K562 (cell line): ENCODE data around the gene ZNF92. TPM values are rescaled to one million over a fixed set of nuclear protein-coding genes. Genes with fewer than 3 reads are reported as not detected.
A peak's percentile ranks its signal among the peaks of the same experiment; 100 is the strongest.

Source experiments
- CBFA2T3 ChIP-seq: fragments of 450-650 bp; IDR thresholded peaks from 2 replicates; pipeline ENCODE4 v1.6.1; 2017
- CREBBP ChIP-seq: IDR thresholded peaks from one replicate; pipeline ENCODE4 v1.6.1; 2012; ENCODE audit warnings: low read depth, mild to moderate bottlenecking, control low read depth, inconsistent platforms, low read length
- CSDE1 ChIP-seq, 2 experiments: fragments of 450-650 bp; IDR thresholded peaks; 2 replicates each; pipeline ENCODE4 v1.6.1; 2016; ENCODE audit warnings: mild to moderate bottlenecking in 1 of 2
- EHMT2 ChIP-seq: fragments of 450-650 bp; IDR thresholded peaks from 2 replicates; pipeline ENCODE4 v1.6.1; 2018; ENCODE audit warnings: antibody characterized with exemption
- ELF4 ChIP-seq: fragments of 450-650 bp; formaldehyde crosslinking; IDR thresholded peaks from 2 replicates; pipeline ENCODE4 v1.4.0; 2022; ENCODE audit warnings: missing genetic modification characterization
- FOXA1 ChIP-seq: fragments of 450-650 bp; IDR thresholded peaks from 2 replicates; pipeline ENCODE4 v1.6.1; 2016; ENCODE audit warnings: mild to moderate bottlenecking, borderline replicate concordance
- FOXJ2 ChIP-seq: fragments of 200-800 bp; sonication (Bioruptor generic); IDR thresholded peaks from 2 replicates; pipeline ENCODE4 v1.6.1; 2016; ENCODE audit warnings: missing genetic modification characterization, missing compliant biosample characterization
- HLTF ChIP-seq: fragments of 450-650 bp; IDR thresholded peaks from 2 replicates; pipeline ENCODE4 v1.6.1; 2016
- IFI16 ChIP-seq: fragments of 250-450 bp; sonication (Bioruptor Pico); IDR thresholded peaks from 2 replicates; pipeline ENCODE4 v2.1.2; 2022; ENCODE audit warnings: mild to moderate bottlenecking, inconsistent platforms
- KDM2B ChIP-seq: fragments of 250-450 bp; sonication (Bioruptor Pico); IDR thresholded peaks from 2 replicates; pipeline ENCODE4 v1.8.0; 2021; ENCODE audit warnings: mild to moderate bottlenecking, moderate library complexity
- NR4A1 ChIP-seq, 2 experiments: fragments of 250-450 bp in 1 of 2; fragments of 450-650 bp in 1 of 2; sonication (Bioruptor Pico) in 1 of 2; IDR thresholded peaks; 2 replicates each; pipeline versions ENCODE4 v1.4.0 to v1.6.1; 2016 to 2020; ENCODE audit warnings: mild to moderate bottlenecking in 2 of 2, missing compliant biosample characterization in 1 of 2, missing genetic modification characterization in 1 of 2, moderate library complexity in 1 of 2
- PHF8 ChIP-seq: fragments of 200-600 bp; sonication (generic); IDR thresholded peaks from 2 replicates; pipeline ENCODE4 v1.6.1; 2012; ENCODE audit warnings: mixed run types, mild to moderate bottlenecking, inconsistent platforms, low read length, moderate library complexity, borderline replicate concordance
- POLR3A ChIP-seq: IDR thresholded peaks from 2 replicates; pipeline ENCODE4 v1.6.1; 2011; ENCODE audit warnings: borderline replicate concordance, mild to moderate bottlenecking, moderate library complexity; ENCODE audit not compliant: insufficient read length, insufficient read depth; ENCODE audit errors: extremely low read depth
- RB1 ChIP-seq: fragments of 450-650 bp; IDR thresholded peaks from 2 replicates; pipeline ENCODE4 v1.6.1; 2017; ENCODE audit warnings: low read depth, mild to moderate bottlenecking
- RBBP5 ChIP-seq: fragments of 200-600 bp; sonication (generic); IDR thresholded peaks from 2 replicates; pipeline ENCODE4 v1.6.1; 2012; ENCODE audit warnings: borderline replicate concordance, mild to moderate bottlenecking, low read length, control low read depth, inconsistent platforms; ENCODE audit not compliant: insufficient read depth, poor library complexity, severe bottlenecking
- SETDB1 ChIP-seq: IDR thresholded peaks from one replicate; pipeline ENCODE4 v1.6.1; 2012; ENCODE audit warnings: low read length, control low read depth, inconsistent platforms
- SP2 ChIP-seq: IDR thresholded peaks from 2 replicates; pipeline ENCODE4 v1.6.1; 2011; ENCODE audit warnings: mild to moderate bottlenecking, low read depth, low read length, moderate library complexity; ENCODE audit not compliant: poor library complexity, severe bottlenecking; ENCODE audit errors: extremely low read depth
- TAF7 ChIP-seq: fragments of 450-650 bp; IDR thresholded peaks from 2 replicates; pipeline ENCODE4 v1.6.1; 2016; ENCODE audit warnings: missing genetic modification characterization, missing compliant biosample characterization
- TFAM ChIP-seq: fragments of 250-450 bp; sonication (Bioruptor Pico); conservative IDR thresholded peaks from 2 replicates; pipeline ENCODE4 v1.5.0; 2021; ENCODE audit warnings: mild to moderate bottlenecking, moderate library complexity
- TRIM28 ChIP-seq: fragments of 450-650 bp; IDR thresholded peaks from 2 replicates; pipeline ENCODE4 v1.6.1; 2017
- ZC3H11A ChIP-seq: IDR thresholded peaks from 2 replicates; pipeline ENCODE4 v1.6.1; 2012; ENCODE audit warnings: low read depth, low read length, improper control_type of control experiment
- ZNF140 ChIP-seq: fragments of 250-450 bp; sonication (Bioruptor Pico); IDR thresholded peaks from 2 replicates; pipeline ENCODE4 v1.8.0; 2021; ENCODE audit warnings: moderate library complexity, mild to moderate bottlenecking, inconsistent platforms
- ZNF212 ChIP-seq: fragments of 450-650 bp; formaldehyde crosslinking; IDR thresholded peaks from 2 replicates; pipeline ENCODE4 v1.4.0; 2020; ENCODE audit warnings: mild to moderate bottlenecking
- ZNF274 ChIP-seq: IDR thresholded peaks from 2 replicates; pipeline ENCODE4 v1.6.1; 2011; ENCODE audit warnings: low read depth, mild to moderate bottlenecking, low read length, moderate library complexity, borderline replicate concordance
- ZNF561 ChIP-seq: fragments of 450-650 bp; formaldehyde crosslinking; conservative IDR thresholded peaks from 2 replicates; pipeline ENCODE4 v1.4.0; 2020; ENCODE audit warnings: mild to moderate bottlenecking, moderate library complexity
- ZSCAN32 ChIP-seq: fragments of 450-650 bp; formaldehyde crosslinking; IDR thresholded peaks from 2 replicates; pipeline ENCODE4 v1.4.0; 2020; ENCODE audit warnings: mild to moderate bottlenecking, moderate library complexity
- polyA plus RNA-seq, 8 experiments: library from polyadenylated mRNA; depleted of rRNA in 4 of 8; stranded (reverse) in 5 of 8; unstranded in 3 of 8; fragments of >200 nt; fragmentation: Nextera tagmentation in 2 of 8; fragmentation: Illumina TruSeq in 1 of 8; extraction: Ambion mirVana in 2 of 8; extraction: Trizol in 1 of 8; gene quantifications; 2 replicates each; pipeline versions ENCODE4 v1.2.1 to v1.2.3, GENCODE V29; 2011 to 2014; ENCODE audit warnings: inconsistent platforms in 1 of 8, missing spikeins in 1 of 8
- total RNA-seq, 7 experiments: library from RNA; depleted of rRNA in 6 of 7; stranded (reverse); fragments of >200 nt in 6 of 7; fragmentation: Illumina TruSeq in 2 of 7; extraction: Trizol in 2 of 7; gene quantifications; 2 replicates each; pipeline versions ENCODE4 v1.2.1 to v1.2.3, GENCODE V29; 2011 to 2021; ENCODE audit warnings: low replicate concordance in 1 of 7
- TF ChIP-seq, protein P1 (sequence below): fragments of 450-650 bp; formaldehyde crosslinking; IDR thresholded peaks from 2 replicates; pipeline ENCODE4 v1.4.0; 2020; ENCODE audit warnings: mild to moderate bottlenecking, moderate library complexity
- TF ChIP-seq, protein P2 (sequence below): sonication (generic); formaldehyde crosslinking; IDR thresholded peaks from 2 replicates; pipeline ENCODE4 v1.8.0; 2022; ENCODE audit warnings: missing genetic modification reagents, mild to moderate bottlenecking, borderline replicate concordance
- TF ChIP-seq, protein P3 (sequence below): fragments of 250-450 bp; sonication (Bioruptor Pico); IDR thresholded peaks from 2 replicates; pipeline ENCODE4 v1.8.0; 2021; ENCODE audit warnings: moderate library complexity, mild to moderate bottlenecking, inconsistent platforms

Gene ZNF92
- total and polyA plus RNA-seq, 9 of the 15 experiments (the other 6 are each of a cell fraction or from before 2014, with no cell fraction given): 8.9 to 29.4 (median 12.5) TPM

DNA sequence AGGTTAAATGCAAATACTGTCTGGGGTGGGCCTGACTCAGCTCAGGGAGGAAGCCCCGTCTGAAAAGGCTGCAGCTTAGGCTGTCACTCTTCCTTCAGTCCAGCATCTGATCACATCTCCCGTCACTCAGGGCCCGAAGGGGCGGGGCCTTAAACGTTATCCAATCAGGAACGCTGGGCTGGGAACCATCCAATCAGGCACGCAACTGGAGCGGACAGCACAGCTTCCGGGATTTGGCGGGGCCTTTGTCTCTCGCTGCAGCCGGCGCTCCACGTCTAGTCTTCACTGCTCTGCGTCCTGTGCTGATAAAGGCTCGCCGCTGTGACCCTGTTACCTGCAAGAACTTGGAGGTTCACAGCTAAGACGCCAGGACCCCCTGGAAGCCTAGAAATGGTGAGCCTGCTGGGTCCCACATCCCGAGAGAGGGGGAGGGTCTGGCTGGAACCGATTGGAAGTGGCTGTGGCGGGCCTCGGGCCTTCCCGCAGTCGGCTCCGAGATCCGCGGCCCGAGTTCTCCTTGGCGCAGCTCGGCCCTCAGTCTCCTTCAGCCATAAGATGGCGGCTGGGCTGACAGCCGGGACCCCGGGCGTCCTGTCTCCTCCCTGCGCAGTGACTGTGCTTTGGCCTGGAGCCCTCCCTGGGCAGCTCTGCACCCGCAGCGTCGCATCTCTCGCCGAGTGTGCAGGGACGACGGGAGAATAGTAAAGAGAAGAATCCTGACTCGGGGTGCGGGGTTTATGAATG is at the start of gene ZNF92 (continued):
- TF ChIP-seq, protein P1, sequence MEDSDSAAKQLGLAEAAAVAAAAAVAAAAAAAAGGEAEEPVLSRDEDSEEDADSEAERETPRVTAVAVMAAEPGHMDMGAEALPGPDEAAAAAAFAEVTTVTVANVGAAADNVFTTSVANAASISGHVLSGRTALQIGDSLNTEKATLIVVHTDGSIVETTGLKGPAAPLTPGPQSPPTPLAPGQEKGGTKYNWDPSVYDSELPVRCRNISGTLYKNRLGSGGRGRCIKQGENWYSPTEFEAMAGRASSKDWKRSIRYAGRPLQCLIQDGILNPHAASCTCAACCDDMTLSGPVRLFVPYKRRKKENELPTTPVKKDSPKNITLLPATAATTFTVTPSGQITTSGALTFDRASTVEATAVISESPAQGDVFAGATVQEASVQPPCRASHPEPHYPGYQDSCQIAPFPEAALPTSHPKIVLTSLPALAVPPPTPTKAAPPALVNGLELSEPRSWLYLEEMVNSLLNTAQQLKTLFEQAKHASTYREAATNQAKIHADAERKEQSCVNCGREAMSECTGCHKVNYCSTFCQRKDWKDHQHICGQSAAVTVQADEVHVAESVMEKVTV: no peak
- TF ChIP-seq ZNF140: no peak
- no peak for TF ChIP-seq NR4A1 (CRISPR knock-in tag; IDR thresholded peaks at IDR 0.05)
- no peak for TF ChIP-seq NR4A1 (tag; IDR thresholded peaks at IDR 0.05)
- no peak for TF ChIP-seq ZNF212
- TF ChIP-seq EHMT2: no peak
- peak; percentile 55; the same call in 1 of the 2 replicates for TF ChIP-seq RB1
- TF ChIP-seq FOXJ2 (tag): no peak
- no peak for TF ChIP-seq CSDE1 (IDR thresholded peaks at IDR 0.05)
- TF ChIP-seq TFAM (CRISPR knock-in tag): no peak
- peak; percentile 91; the same call in 1 of the 2 replicates for TF ChIP-seq ELF4 (CRISPR knock-in tag)
- no peak for TF ChIP-seq SETDB1
- TF ChIP-seq ZNF561 (CRISPR knock-in tag): no peak
- 0 out of 2 replicates have a peak, but pooled peaks have one; percentile 75 for TF ChIP-seq KDM2B (CRISPR knock-in tag)
- no peak for TF ChIP-seq CREBBP
- no peak for TF ChIP-seq POLR3A
- no peak for TF ChIP-seq ZC3H11A
- TF ChIP-seq, protein P2, sequence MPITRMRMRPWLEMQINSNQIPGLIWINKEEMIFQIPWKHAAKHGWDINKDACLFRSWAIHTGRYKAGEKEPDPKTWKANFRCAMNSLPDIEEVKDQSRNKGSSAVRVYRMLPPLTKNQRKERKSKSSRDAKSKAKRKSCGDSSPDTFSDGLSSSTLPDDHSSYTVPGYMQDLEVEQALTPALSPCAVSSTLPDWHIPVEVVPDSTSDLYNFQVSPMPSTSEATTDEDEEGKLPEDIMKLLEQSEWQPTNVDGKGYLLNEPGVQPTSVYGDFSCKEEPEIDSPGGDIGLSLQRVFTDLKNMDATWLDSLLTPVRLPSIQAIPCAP (CRISPR knock-in tag): no peak
- TF ChIP-seq IFI16: no peak
- no peak for TF ChIP-seq ZNF274
- peak; percentile 58 for TF ChIP-seq SP2
- no peak for TF ChIP-seq HLTF
- peak; percentile 98 for TF ChIP-seq PHF8
- TF ChIP-seq TAF7 (tag): peak; percentile 95
- peak; percentile 35 for TF ChIP-seq CBFA2T3
- no peak for TF ChIP-seq FOXA1
- TF ChIP-seq ZSCAN32 (CRISPR knock-in tag): no peak
- TF ChIP-seq RBBP5: peak; percentile 81
- TF ChIP-seq, protein P3, sequence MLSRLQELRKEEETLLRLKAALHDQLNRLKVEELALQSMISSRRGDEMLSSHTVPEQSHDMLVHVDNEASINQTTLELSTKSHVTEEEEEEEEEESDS (CRISPR knock-in tag): no peak
- peak; percentile 53; the same call in 1 of the 2 replicates for TF ChIP-seq TRIM28
